ENCODE results near the gene MMS22L. TPM values are rescaled to one million over a fixed set of nuclear protein-coding genes. Genes with fewer than 3 reads are reported as not detected.

Gene MMS22L
- total RNA-seq, 1 donor from 2014 or later, result 19.6 TPM

- Histone ChIP-seq H3K27me3 (no peaks in the 10 kb centered on the region), H3K9me3 (no peaks in the 10 kb centered on the region), H3K4me1 (no peaks in the 10 kb centered on the region), H3K27ac (no peak overlapping the region), H3K36me3 (no peaks in the 10 kb centered on the region), H3K4me3 (no peak overlapping the region)
- TF ChIP-seq POLR2AphosphoS5 (IDR thresholded peaks at IDR 0.05; ENCODE audit: insufficient read depth in 1 of 2, low read depth in 1 of 2), result no peak
- intact Hi-C loops (cut with DNase I), result no loop called here
- no peak for DNase-seq (ENCODE audit: extremely low spot score in 2 of 2)
These were observed 159.4 kb downstream of the MMS22L start for GRCh38 chr6:97123652-97124051.

GRCh38 chr6:97123112-97123511, 159.9 kb downstream of the MMS22L start:
- TF ChIP-seq POLR2A (IDR thresholded peaks at IDR 0.05) (no peak), POLR2AphosphoS5 (IDR thresholded peaks at IDR 0.05; ENCODE audit: insufficient read depth in 1 of 2, low read depth in 1 of 2) (no peak), CTCF (IDR thresholded peaks at IDR 0.05) (no peak)
- Histone ChIP-seq H3K36me3 (no peaks in the 10 kb centered on the region), H3K9me3 (no peaks in the 10 kb centered on the region), H3K4me3 (no peak overlapping the region), H3K27ac (no peak overlapping the region), H3K27me3 (no peaks in the 10 kb centered on the region), H3K4me1 (no peaks in the 10 kb centered on the region)
- intact Hi-C loops (cut with DNase I), result no loop called here
- DNase-seq (ENCODE audit: extremely low spot score in 2 of 2), result no peak

GRCh38 chr6:97120511-97120910, 162.5 kb downstream of the MMS22L start:
- H3K36me3 ChIP-seq, result no peaks in the 10 kb centered on the region
- no peak overlapping the region for H3K27ac ChIP-seq
- H3K4me1 ChIP-seq, result no peaks in the 10 kb centered on the region
- no peak overlapping the region for H3K4me3 ChIP-seq
- no peak for DNase-seq (ENCODE audit: extremely low spot score in 2 of 2)
- intact Hi-C loops (cut with DNase I), result no loop called here
- no peaks in the 10 kb centered on the region for H3K9me3 ChIP-seq
- TF ChIP-seq POLR2A (IDR thresholded peaks at IDR 0.05) (no peak), CTCF (IDR thresholded peaks at IDR 0.05) (no peak), POLR2AphosphoS5 (IDR thresholded peaks at IDR 0.05; ENCODE audit: insufficient read depth in 1 of 2, low read depth in 1 of 2) (no peak)
- H3K27me3 ChIP-seq, result no peaks in the 10 kb centered on the region

- no peak overlapping the region for H3K4me3 ChIP-seq
- no peaks in the 10 kb centered on the region for H3K27me3 ChIP-seq
- no peak for DNase-seq (ENCODE audit: extremely low spot score in 2 of 2)
- no peaks in the 10 kb centered on the region for H3K9me3 ChIP-seq
- TF ChIP-seq POLR2A (IDR thresholded peaks at IDR 0.05) (no peak), CTCF (IDR thresholded peaks at IDR 0.05) (no peak), POLR2AphosphoS5 (IDR thresholded peaks at IDR 0.05; ENCODE audit: insufficient read depth in 1 of 2, low read depth in 1 of 2) (no peak)
- H3K27ac ChIP-seq, result no peak overlapping the region
- no peaks in the 10 kb centered on the region for H3K4me1 ChIP-seq
- H3K36me3 ChIP-seq, result no peaks in the 10 kb centered on the region
- intact Hi-C loops (cut with DNase I), result no loop called here
These were observed 168.4 kb downstream of the MMS22L start for GRCh38 chr6:97114645-97115044.

- H3K27me3 ChIP-seq, result no peaks in the 10 kb centered on the region
- no peaks in the 10 kb centered on the region for H3K36me3 ChIP-seq
- H3K27ac ChIP-seq, result no peak overlapping the region
- H3K4me1 ChIP-seq, result no peaks in the 10 kb centered on the region
- TF ChIP-seq POLR2A (IDR thresholded peaks at IDR 0.05) (no peak), CTCF (IDR thresholded peaks at IDR 0.05) (no peak), POLR2AphosphoS5 (IDR thresholded peaks at IDR 0.05; ENCODE audit: insufficient read depth in 1 of 2, low read depth in 1 of 2) (no peak)
- no peak for DNase-seq (ENCODE audit: extremely low spot score in 2 of 2)
- intact Hi-C loops (cut with DNase I), result no loop called here
- H3K4me3 ChIP-seq, result no peak overlapping the region
- no peaks in the 10 kb centered on the region for H3K9me3 ChIP-seq
These were observed 169.8 kb downstream of the MMS22L start for GRCh38 chr6:97113170-97113569.

- DNase-seq (ENCODE audit: extremely low spot score in 2 of 2), result no peak
- H3K4me3 ChIP-seq, result no peak overlapping the region
- TF ChIP-seq CTCF (IDR thresholded peaks at IDR 0.05) (no peak), POLR2A (IDR thresholded peaks at IDR 0.05) (no peak), POLR2AphosphoS5 (IDR thresholded peaks at IDR 0.05; ENCODE audit: insufficient read depth in 1 of 2, low read depth in 1 of 2) (no peak)
- H3K27ac ChIP-seq, result no peak overlapping the region
- intact Hi-C loops (cut with DNase I), result no loop called here
- H3K4me1 ChIP-seq, result no peaks in the 10 kb centered on the region
- H3K27me3 ChIP-seq, result no peaks in the 10 kb centered on the region
- H3K9me3 ChIP-seq, result no peaks in the 10 kb centered on the region
- H3K36me3 ChIP-seq, result no peaks in the 10 kb centered on the region
These were observed 171.8 kb downstream of the MMS22L start for GRCh38 chr6:97111243-97111642.

Measured in vagina (tissue), 2 donors.